Stimulated activated CD4-positive, alpha-beta T cell treated with anti-CD3 and anti-CD28 coated beads, Interleukin-2, amount 100 ng/mL, for 48 hours (primary cell): ENCODE results near the gene L3MBTL4.

Experiments
- DNase-seq, 2 donors: peaks; one replicate each; pipeline ENCODE4 v3.0.0-alpha.2; 2020

Gene L3MBTL4

DNA sequence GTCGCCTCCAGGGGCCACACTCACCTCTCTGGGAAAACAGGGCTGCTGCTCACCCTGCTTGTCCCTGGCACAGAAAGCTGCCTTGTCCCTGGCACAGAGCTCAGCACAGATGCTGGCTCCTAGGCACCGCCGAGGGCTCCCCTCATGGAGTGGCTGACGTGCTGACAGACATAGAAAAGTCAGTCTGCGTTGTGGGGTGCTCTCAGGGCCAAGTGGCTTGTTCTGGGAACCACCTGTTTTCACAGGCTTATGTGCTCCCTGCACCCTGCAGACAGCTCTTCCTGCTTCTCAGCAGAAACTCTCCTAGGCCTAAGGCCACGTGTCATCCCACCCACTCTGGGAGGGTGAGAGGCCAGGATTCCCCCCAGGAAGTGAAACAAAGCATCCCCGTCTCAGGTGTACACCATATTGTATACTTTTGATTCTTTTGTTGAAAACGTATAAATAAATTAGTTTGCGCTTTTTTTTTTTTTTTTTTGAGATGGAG is 434.7 kb downstream of the L3MBTL4 start:
- no peak for DNase-seq

- DNase-seq: no peak
These were observed 435.4 kb downstream of the L3MBTL4 start for GRCh38 chr18:5979176-5979888.

DNA sequence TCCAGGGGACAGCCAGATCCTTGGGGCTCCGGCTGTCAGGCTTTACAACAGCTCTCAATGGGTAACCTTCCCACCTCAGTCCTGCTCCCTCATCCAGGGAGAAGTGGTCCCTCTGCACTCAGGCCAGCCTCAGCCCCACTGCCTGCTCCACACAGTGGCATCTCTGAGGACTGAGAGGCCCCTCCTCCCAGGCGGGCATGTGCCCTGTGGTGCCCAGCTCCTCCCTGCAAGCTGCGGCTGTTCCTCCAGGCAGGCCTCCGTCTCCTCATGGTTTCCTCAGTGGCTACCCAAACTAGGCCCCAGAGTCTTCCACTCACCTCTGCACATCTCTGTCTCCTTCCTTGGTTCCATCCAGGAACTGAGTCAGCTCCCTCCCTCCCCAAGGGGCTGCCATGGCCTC is 437.7 kb downstream of the L3MBTL4 start:
- DNase-seq: no peak

DNA sequence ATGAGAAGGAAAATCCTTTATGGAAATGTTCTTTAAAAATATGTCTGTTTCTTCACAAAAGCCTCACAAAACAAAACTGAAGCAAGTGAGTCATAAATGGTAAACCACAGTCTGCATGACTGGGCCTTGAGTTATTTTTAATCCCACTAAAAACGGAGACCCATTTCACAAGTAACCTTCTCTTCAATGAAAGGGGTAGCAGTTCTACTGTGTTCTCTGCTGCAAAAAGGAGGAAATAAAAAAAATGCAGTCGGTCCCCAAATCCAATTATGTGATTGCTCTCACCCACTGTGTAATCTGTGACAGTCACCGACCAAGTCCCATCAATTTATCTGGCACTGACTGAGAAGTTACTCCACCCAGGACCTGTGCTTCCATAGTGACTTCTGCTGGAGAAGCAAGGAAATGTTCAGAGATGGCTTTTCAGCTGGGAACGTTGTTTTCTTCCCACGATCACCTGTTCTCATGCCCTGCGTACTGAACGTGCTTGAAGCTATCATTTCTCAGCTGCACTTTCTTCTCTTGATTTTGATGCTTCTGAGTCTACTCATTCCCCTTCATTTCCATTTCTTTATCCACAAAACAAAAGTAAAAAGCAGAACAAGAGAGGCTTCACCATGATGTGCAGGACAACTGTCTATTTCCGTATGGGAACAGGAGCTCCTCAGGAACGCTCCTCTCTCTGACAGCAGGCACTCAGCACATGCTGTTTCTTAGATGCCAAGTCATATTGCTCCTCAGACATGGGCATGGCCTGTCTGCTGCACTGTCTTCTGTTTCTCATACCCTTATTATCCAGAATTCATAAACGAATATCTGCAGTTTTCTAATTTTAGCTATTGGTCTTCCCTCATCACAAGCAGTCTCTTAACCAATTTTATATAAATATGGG is 439.4 kb downstream of the L3MBTL4 start:
- DNase-seq: no peak

- no peak for DNase-seq
These were observed 440.0 kb downstream of the L3MBTL4 start for GRCh38 chr18:5974696-5975095.

DNA sequence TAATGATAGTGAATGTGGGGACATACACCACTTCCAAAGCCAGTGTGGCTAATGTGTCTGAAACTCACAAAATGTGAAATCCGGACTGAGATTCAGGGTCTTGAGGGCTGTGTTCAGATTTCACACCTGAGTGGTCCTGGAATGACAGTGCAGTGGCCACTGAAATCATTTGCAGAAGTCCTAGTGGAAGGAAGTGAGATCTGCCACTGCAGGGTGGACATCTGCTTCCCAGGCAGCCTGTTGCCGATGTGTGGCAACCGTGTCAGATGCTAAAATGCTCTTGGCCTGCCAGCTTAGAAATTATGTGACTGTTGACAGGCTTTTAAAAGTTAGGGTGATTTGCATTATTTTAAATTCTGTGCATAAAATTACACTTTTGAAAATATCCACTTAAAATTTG is 441.6 kb downstream of the L3MBTL4 start:
- DNase-seq: no peak

- no peak for DNase-seq
These were observed 442.4 kb downstream of the L3MBTL4 start for GRCh38 chr18:5972298-5972697.

DNA sequence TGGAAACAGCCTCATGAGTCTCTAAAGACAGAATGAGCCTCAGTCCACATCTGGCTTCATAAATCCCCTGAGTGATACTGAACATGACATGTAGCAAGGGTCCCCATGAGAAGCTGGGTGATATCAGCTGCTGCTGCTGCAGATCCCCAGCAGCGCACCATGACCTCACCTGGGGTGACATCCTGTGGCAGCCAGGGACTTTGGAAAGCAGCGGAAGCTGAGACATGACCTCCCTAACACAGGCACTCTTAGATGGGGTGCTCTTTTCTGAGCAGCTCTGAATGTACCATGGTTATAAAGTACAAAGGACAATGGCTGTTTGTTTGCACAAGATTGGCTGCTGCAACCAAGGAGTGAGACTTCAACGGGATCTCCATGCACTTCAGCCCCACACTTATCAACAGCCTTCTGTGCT is 444.7 kb downstream of the L3MBTL4 start:
- DNase-seq: no peak

GRCh38 chr18:5969355-5969988 is 445.2 kb downstream of the L3MBTL4 start:
- DNase-seq: no peak

- DNase-seq: no peak
These were observed 447.0 kb downstream of the L3MBTL4 start for GRCh38 chr18:5967666-5968065.

- DNase-seq: no peak
These were observed 447.7 kb downstream of the L3MBTL4 start for GRCh38 chr18:5967007-5967406.

DNA sequence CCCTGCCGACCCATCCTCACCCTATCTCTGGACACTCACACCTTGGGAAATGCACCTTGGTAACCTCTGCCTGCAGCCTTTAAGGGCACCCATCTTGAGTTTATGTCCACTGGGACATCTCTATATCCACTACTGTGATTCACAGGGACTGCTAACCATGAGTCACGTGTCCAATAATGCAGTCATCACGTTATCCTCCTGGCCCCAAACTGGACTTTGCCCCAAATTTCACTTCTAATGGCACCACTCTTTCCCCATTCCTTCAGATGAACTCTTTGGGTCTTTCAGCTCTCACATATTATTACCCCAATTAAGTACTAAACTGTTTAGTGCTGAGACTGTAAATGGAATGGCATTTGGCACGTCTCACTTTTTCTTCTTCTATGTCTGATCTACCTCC is 448.2 kb downstream of the L3MBTL4 start:
- no peak for DNase-seq

DNA sequence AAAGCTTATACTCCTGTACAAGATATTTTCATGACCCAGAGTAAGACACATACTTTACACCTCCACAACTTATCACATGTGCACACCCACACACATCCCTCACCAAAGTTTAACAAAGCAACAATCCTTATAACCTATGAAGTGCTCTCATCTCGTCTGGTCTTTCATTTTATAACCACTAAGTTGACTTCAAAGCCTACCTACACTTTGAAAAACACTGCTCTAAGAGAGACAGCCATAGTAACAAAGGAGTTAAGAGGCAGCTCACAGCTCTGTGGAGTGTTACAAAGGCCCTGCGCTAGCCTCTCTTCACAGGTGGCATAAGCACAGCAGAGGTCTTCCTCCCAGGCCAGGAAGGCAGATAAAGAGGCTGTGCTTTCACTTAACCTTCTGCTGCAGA is 449.7 kb downstream of the L3MBTL4 start:
- DNase-seq: no peak

GRCh38 chr18:5964596-5964995 is 450.1 kb downstream of the L3MBTL4 start:
- DNase-seq: no peak

GRCh38 chr18:5964108-5964507 is 450.6 kb downstream of the L3MBTL4 start:
- no peak for DNase-seq

DNA sequence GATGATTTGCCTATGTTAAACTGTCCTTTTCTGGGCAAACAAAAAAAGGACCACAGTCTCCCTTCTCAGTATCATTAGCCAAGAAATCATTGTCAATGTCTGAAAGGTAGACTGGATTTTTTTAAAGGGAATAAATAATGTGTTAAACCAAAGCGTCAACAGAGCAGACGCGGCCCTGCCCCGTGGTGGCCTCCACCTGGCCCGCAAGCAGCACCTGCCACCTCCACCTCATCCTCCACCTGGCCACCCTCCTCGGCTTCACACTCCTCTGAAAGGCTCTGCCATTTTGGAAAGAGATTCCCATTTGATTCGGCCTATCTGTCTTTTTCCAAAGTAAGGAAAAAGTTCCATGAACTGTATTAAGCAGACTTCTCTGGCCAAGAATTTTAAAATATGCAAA is 451.4 kb downstream of the L3MBTL4 start:
- DNase-seq: no peak

DNA sequence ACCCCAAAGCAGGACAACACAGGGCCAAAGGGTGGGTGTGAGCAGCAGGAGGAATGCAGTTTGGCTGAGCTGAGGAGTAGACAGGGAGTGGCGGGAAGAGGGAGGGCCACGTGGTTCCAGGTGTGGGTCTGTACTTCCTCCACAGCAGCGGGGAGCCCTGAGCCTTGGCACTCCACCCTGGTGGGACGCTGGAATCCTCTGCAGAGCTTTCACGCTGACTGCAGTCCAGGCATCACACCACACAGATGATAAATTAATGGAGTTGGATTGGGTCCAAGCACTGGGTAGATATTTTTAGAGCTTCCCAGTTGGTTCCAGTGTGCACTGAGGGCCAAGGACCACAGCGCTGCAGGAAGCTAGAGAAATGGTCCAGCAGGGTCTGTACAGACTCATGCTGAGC is 452.3 kb downstream of the L3MBTL4 start:
- DNase-seq: no peak

DNA sequence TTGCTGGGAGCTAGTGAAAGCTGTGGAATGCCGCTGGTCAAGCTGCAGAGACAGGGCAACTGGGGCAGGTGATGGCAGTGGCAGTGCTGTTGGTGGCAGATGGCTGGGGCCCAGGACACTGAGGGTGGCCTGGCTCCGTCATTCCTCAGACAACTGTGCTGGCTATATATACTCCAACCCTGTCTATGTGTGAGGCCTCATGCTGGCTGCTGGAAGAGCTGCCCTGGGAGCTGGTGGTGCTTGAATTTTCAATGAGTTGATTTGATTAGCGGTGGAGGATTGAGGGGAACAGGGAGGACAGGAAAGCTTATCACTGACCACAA is 452.9 kb downstream of the L3MBTL4 start:
- no peak for DNase-seq

DNA sequence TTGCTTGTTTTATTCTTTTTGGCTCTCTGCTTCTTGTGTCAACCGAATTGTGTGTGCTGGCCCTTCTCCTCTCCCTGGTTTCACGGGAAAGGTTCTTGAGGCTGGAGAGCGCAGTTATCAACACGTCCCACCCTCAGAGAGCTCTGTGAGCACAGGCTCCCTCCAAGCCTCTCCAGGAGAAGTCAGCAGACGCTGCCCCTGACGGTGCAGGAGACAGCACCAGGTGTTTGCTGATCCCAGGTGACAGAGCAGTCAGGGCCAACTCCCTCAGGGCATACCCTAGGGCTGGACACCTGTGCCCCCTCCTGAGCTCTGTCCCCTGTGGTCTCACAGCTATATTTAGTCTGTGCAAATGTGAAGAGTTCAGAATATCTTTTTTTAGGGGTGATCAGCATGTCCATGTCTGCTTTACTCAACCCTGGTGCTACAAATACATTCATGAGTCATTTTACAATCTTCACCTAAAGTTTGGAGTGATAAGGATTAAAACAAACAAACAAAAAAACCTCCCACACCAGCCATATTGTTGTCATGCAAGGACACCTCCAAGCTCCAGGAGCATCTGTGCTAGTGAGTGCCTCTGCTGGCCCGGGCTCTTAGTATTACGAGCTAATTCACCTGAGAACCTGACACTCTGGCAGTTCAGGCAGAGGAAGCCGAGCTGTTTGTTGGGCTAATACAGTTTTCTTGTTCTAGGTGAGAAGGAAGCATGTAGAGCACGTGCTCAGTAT is 453.4 kb downstream of the L3MBTL4 start:
- DNase-seq: no peak

- no peak for DNase-seq
These were observed 455.9 kb downstream of the L3MBTL4 start for GRCh38 chr18:5958822-5959221.

GRCh38 chr18:5955861-5956260 is 458.9 kb downstream of the L3MBTL4 start:
- DNase-seq: no peak

DNA sequence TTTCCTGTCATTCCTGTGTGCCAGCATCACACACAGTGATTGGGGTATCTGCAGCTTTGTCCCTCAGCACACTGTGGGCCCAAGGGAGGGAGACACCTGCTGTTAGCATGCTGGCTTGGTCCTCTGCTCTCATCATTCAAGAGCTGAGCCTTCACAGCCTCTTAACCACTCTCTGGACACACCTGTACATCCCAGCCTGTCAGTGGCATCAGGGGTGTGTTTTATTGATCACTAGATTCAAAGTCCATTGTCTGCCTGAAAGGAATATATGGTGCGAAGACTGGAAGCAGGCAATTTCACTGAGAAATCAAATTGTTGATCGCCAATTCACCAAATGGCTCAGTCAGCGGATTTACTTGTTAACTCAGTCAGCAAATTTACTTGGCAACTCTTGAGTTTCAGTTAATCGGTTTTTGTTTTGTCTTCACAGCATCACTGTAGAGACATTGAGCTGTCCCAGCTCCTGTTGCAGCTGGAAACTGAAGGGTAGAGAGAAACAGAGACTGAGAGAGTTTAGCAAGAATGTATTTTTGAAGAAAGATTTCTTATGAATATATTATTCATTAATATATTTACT is 463.1 kb downstream of the L3MBTL4 start:
- DNase-seq: no peak

GRCh38 chr18:5948781-5949180 is 465.9 kb downstream of the L3MBTL4 start:
- DNase-seq: no peak
